ENCODE results near the gene PPP3R1. TPM values are rescaled to one million over a fixed set of nuclear protein-coding genes. Genes with fewer than 3 reads are reported as not detected.

PPP3R1 gene
- total and polyA plus RNA-seq, 2 experiments from 2014 or later: 7.9 to 49.6 TPM

- no peak for TF ChIP-seq ZNF462 (CRISPR knock-in tag; IDR thresholded peaks at IDR 0.05)
- TF ChIP-seq JUNB (IDR thresholded peaks at IDR 0.05; ENCODE audit: unreplicated experiment): no peak
- TF ChIP-seq NANOG (IDR thresholded peaks at IDR 0.05; ENCODE audit: borderline replicate concordance): no peak
- TF ChIP-seq EZH2 (IDR thresholded peaks at IDR 0.05; ENCODE audit: low read depth, unreplicated experiment): no peak
- no peak for TF ChIP-seq STAT1 (IDR thresholded peaks at IDR 0.05; ENCODE audit: unreplicated experiment)
- TF ChIP-seq, protein P1, sequence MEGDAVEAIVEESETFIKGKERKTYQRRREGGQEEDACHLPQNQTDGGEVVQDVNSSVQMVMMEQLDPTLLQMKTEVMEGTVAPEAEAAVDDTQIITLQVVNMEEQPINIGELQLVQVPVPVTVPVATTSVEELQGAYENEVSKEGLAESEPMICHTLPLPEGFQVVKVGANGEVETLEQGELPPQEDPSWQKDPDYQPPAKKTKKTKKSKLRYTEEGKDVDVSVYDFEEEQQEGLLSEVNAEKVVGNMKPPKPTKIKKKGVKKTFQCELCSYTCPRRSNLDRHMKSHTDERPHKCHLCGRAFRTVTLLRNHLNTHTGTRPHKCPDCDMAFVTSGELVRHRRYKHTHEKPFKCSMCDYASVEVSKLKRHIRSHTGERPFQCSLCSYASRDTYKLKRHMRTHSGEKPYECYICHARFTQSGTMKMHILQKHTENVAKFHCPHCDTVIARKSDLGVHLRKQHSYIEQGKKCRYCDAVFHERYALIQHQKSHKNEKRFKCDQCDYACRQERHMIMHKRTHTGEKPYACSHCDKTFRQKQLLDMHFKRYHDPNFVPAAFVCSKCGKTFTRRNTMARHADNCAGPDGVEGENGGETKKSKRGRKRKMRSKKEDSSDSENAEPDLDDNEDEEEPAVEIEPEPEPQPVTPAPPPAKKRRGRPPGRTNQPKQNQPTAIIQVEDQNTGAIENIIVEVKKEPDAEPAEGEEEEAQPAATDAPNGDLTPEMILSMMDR (conservative IDR thresholded peaks at IDR 0.05; ENCODE audit: low read depth in 2 of 2): no peak
- no peak for TF ChIP-seq ZNF114 (CRISPR knock-in tag; IDR thresholded peaks at IDR 0.05)
- no peak for TF ChIP-seq ETS1 (IDR thresholded peaks at IDR 0.05)
- TF ChIP-seq EZH2phosphoT487 (IDR thresholded peaks at IDR 0.05; ENCODE audit: unreplicated experiment): no peak
These were observed 16.1 kb downstream of the PPP3R1 start (continued) for GRCh38 chr2:68236103-68236734.
